22Rv1 (cell line): ENCODE measurements around the gene DOK3.

ENCODE experiments used
- CTCF ChIP-seq: fragments of 450-650 bp; IDR thresholded peaks from 2 replicates; pipeline ENCODE4 v1.5.1; 2017; ENCODE audit warnings: mild to moderate bottlenecking
- ZFX ChIP-seq: fragments of 450-650 bp; IDR thresholded peaks from 2 replicates; pipeline ENCODE4 v1.6.1; 2017; ENCODE audit warnings: antibody characterized with exemption, borderline replicate concordance

- TF ChIP-seq CTCF (peak; percentile 54), ZFX (no peak)
Observed at GRCh38 chr5:177497292-177498012, 12.2 kb downstream of the DOK3 start, which contains the start of gene PDLIM7.
